ENCODE data around the gene ALDH5A1.
A peak's percentile ranks its signal among the peaks of the same experiment; 100 is the strongest.

ALDH5A1 gene

GRCh38 chr6:24494821-24495795, at the start of gene ALDH5A1 (continued):
- TF ChIP-seq TRIM28 (IDR thresholded peaks at IDR 0.05; ENCODE audit: borderline replicate concordance, low read length) (peak; percentile 59; the same call in 1 of the 2 replicates), ZNF558 (tag by site-specific recombination; IDR thresholded peaks at IDR 0.05) (no peak), ZNF26 (tag by site-specific recombination; IDR thresholded peaks at IDR 0.05) (no peak), ZBTB10 (tag by site-specific recombination; IDR thresholded peaks at IDR 0.05) (no peak), ZNF121 (tag by site-specific recombination; IDR thresholded peaks at IDR 0.05) (no peak), ZNF174 (tag by site-specific recombination; IDR thresholded peaks at IDR 0.05) (no peak), MZF1 (tag by site-specific recombination; IDR thresholded peaks at IDR 0.05; ENCODE audit: borderline replicate concordance) (0 out of 2 replicates have a peak, but pooled peaks have one; percentile 14), RBAK (tag by site-specific recombination; IDR thresholded peaks at IDR 0.05) (no peak), ZNF221 (tag by site-specific recombination; IDR thresholded peaks at IDR 0.05; ENCODE audit: borderline replicate concordance) (no peak), ZNF776 (tag by site-specific recombination; IDR thresholded peaks at IDR 0.05; ENCODE audit: borderline replicate concordance) (no peak), ZNF561 (tag by site-specific recombination; IDR thresholded peaks at IDR 0.05; ENCODE audit: borderline replicate concordance) (no peak), ZNF610 (tag by site-specific recombination; IDR thresholded peaks at IDR 0.05; ENCODE audit: borderline replicate concordance) (no peak), ZNF560 (tag by site-specific recombination; IDR thresholded peaks at IDR 0.05; ENCODE audit: borderline replicate concordance) (no peak), ZNF16 (tag by site-specific recombination; IDR thresholded peaks at IDR 0.05; ENCODE audit: low read depth) (no peak), ZNF670 (tag by site-specific recombination; IDR thresholded peaks at IDR 0.05; ENCODE audit: low read depth) (no peak), ZNF223 (tag by site-specific recombination; IDR thresholded peaks at IDR 0.05) (no peak), KLF16 (tag by site-specific recombination; IDR thresholded peaks at IDR 0.05) (no peak), ZNF398 (tag by site-specific recombination; IDR thresholded peaks at IDR 0.05) (peak; percentile 6; the same call in 1 of the 2 replicates), ZFP37 (tag by site-specific recombination; IDR thresholded peaks at IDR 0.05) (no peak), ZNF366 (tag by site-specific recombination; conservative IDR thresholded peaks at IDR 0.05) (0 out of 2 replicates have a peak, but pooled peaks have one; percentile 51), ZNF701 (tag by site-specific recombination; IDR thresholded peaks at IDR 0.05) (no peak), ZNF416 (tag by site-specific recombination; IDR thresholded peaks at IDR 0.05) (no peak), ZNF148 (tag by site-specific recombination; IDR thresholded peaks at IDR 0.05; ENCODE audit: borderline replicate concordance) (no peak), GFI1B (tag by site-specific recombination; IDR thresholded peaks at IDR 0.05) (no peak), ZNF280D (tag by site-specific recombination; IDR thresholded peaks at IDR 0.05) (no peak), ZNF394 (tag by site-specific recombination; IDR thresholded peaks at IDR 0.05; ENCODE audit: borderline replicate concordance) (peak; percentile 81), ZNF423 (tag by site-specific recombination; IDR thresholded peaks at IDR 0.05) (no peak; the same call in 1 of the 2 replicates)

Measured in HEK293 (cell line).